HCT116 (cell line): Measurements from ENCODE around the gene CASP9. TPM values are rescaled to one million over a fixed set of nuclear protein-coding genes. Genes with fewer than 3 reads are reported as not detected.
"Not testable (repeated sequence)": the region's sequence is repeated elsewhere in the genome, so short reads cannot be mapped to it uniquely, and the experiment has no call there.

Experiments used
- ATAC-seq: fragments of 200-7000 bp; cut with Tn5 transposase; 2 replicates; pipeline ENCODE4 v1.9.1; 2020; ENCODE audit warnings: mild to moderate bottlenecking, moderate library complexity
- BruUV-seq: library from RNA; stranded (reverse); fragments of 400-500 nt; replicated peaks from 2 replicates; lab custom pipeline; 2021; lab: Mats Ljungman, UMichigan
- CTCF ChIA-PET: fragments of 300-600 bp; sonication (Branson Sonifier 250); formaldehyde crosslinking; loops from one replicate; lab custom pipeline; 2021; ENCODE audit warnings: antibody characterized with exemption; lab: Charles Lee
- POLR2A ChIA-PET: fragments of 300-600, 350-600 bp; sonication (Branson Sonifier 250); formaldehyde crosslinking; loops from one replicate; lab custom pipeline; 2021; ENCODE audit warnings: antibody characterized with exemption; lab: Charles Lee
- RAD21 ChIA-PET, 2 experiments: fragments of 300-600 bp; sonication (Branson Sonifier 250); formaldehyde crosslinking; loops; one replicate each; lab custom pipeline; 2023; ENCODE audit warnings: low total read pairs in 2 of 2; ENCODE audit not compliant: uncharacterized antibody in 2 of 2, unreplicated experiment in 2 of 2, low non-redundant PET in 1 of 2; lab: Charles Lee
- DNase-seq: peaks from one replicate; pipeline ENCODE4 v3.0.0-alpha.2; 2010; ENCODE audit warnings: low read depth, low spot score
- H2AFZ ChIP-seq: fragments of 200-600 bp; shearing (Covaris generic), sonication (generic); 2 replicates; pipeline ENCODE4 v1.6.1; 2017; ENCODE audit warnings: low read depth, mixed run types, mixed read lengths, antibody characterized with exemption, low read length; ENCODE audit not compliant: poor library complexity, severe bottlenecking
- H3K27ac ChIP-seq: 2 replicates; pipeline ENCODE4 v1.5.1; 2012; ENCODE audit warnings: low read depth, low read length
- H3K27me3 ChIP-seq: fragments of 200-600 bp; sonication (generic); 2 replicates; pipeline ENCODE4 v1.6.1; 2016; ENCODE audit warnings: mixed run types, low read length, mixed read lengths; ENCODE audit not compliant: insufficient read depth
- H3K36me3 ChIP-seq, 2 experiments: fragments of 200-500 bp in 1 of 2; fragments of 200-600 bp in 1 of 2; sonication (Bioruptor generic) in 1 of 2; sonication (generic) in 1 of 2; 2 replicates each; pipeline versions ENCODE4 v1.5.1 to v1.6.1; 2014 to 2016; ENCODE audit warnings: low read length in 2 of 2, inconsistent platforms in 1 of 2, mixed read lengths in 1 of 2, mixed run types in 1 of 2; ENCODE audit not compliant: insufficient read depth in 2 of 2, control insufficient read depth in 1 of 2
- H3K4me1 ChIP-seq, 2 experiments: fragments of 200-600 bp in 1 of 2; sonication (generic) in 1 of 2; 2 replicates each; pipeline versions ENCODE4 v1.5.1 to v1.6.1; 2012 to 2017; ENCODE audit warnings: low read length in 2 of 2, inconsistent platforms in 1 of 2, mild to moderate bottlenecking in 1 of 2, mixed read lengths in 1 of 2, mixed run types in 1 of 2, moderate library complexity in 1 of 2; ENCODE audit not compliant: insufficient read depth in 2 of 2, control insufficient read depth in 1 of 2
- H3K4me2 ChIP-seq: fragments of 200-600 bp; sonication (generic); 2 replicates; pipeline ENCODE4 v1.6.1; 2017; ENCODE audit warnings: mixed run types, low read length, mixed read lengths
- H3K4me3 ChIP-seq, 2 experiments: fragments of 200-600 bp in 1 of 2; sonication (generic) in 1 of 2; replicated peaks in 1 of 2; 2 replicates each; pipeline ENCODE4 v1.5.1; 2011 to 2016; ENCODE audit warnings: low read length in 2 of 2, control low read depth in 1 of 2, low read depth in 1 of 2, mild to moderate bottlenecking in 1 of 2, mixed read lengths in 1 of 2, mixed run types in 1 of 2
- H3K79me2 ChIP-seq: fragments of 200-600 bp; sonication (generic); 2 replicates; pipeline ENCODE4 v1.6.1; 2017; ENCODE audit warnings: mild to moderate bottlenecking, mixed run types, low read length, moderate library complexity, mixed read lengths; ENCODE audit not compliant: insufficient read depth
- H3K9ac ChIP-seq: fragments of 200-600 bp; sonication (generic); 2 replicates; pipeline ENCODE4 v1.6.1; 2016; ENCODE audit warnings: low read length, mixed read lengths
- H3K9me2 ChIP-seq: fragments of 200-600 bp; sonication (generic), shearing (Covaris generic); 2 replicates; pipeline ENCODE4 v1.6.1; 2017; ENCODE audit warnings: mixed run types, mild to moderate bottlenecking, moderate library complexity; ENCODE audit not compliant: insufficient read depth
- H3K9me3 ChIP-seq, 2 experiments: fragments of 200-500 bp in 1 of 2; fragments of 200-600 bp in 1 of 2; sonication (Bioruptor generic) in 1 of 2; sonication (generic) in 1 of 2; 2 replicates each; pipeline ENCODE4 v1.6.1; 2014 to 2017; ENCODE audit warnings: low read length in 2 of 2, mixed read lengths in 2 of 2, inconsistent platforms in 1 of 2, low read depth in 1 of 2, mild to moderate bottlenecking in 1 of 2, mixed run types in 1 of 2, moderate library complexity in 1 of 2; ENCODE audit not compliant: control insufficient read depth in 1 of 2, insufficient read depth in 1 of 2
- H4K20me1 ChIP-seq: fragments of 200-600 bp; sonication (generic), shearing (Covaris generic); 2 replicates; pipeline ENCODE4 v1.6.1; 2017; ENCODE audit warnings: mixed run types, mild to moderate bottlenecking, moderate library complexity; ENCODE audit not compliant: insufficient read depth
- CEBPB ChIP-seq: IDR thresholded peaks from 2 replicates; pipeline ENCODE4 v1.6.1; 2012; ENCODE audit warnings: low read depth
- CTCF ChIP-seq, 3 experiments: fragments of 200-600 bp in 1 of 3; sonication (generic) in 1 of 3; IDR thresholded peaks in 2 of 3; conservative IDR thresholded peaks in 1 of 3; 2 replicates each; pipeline ENCODE4 v1.5.1; 2012 to 2017; ENCODE audit warnings: low read depth in 2 of 3, low read length in 2 of 3, antibody characterized with exemption in 1 of 3, borderline replicate concordance in 1 of 3, control low read depth in 1 of 3, mild to moderate bottlenecking in 1 of 3, mixed read lengths in 1 of 3, mixed run types in 1 of 3, moderate library complexity in 1 of 3; ENCODE audit not compliant: insufficient read depth in 1 of 3
- EZH2 ChIP-seq: fragments of 200-600 bp; sonication (generic); IDR thresholded peaks from 2 replicates; pipeline ENCODE4 v1.6.1; 2017; ENCODE audit warnings: antibody characterized with exemption, mixed run types
- EZH2phosphoT487 ChIP-seq: fragments of 200-600 bp; IDR thresholded peaks from 2 replicates; pipeline ENCODE4 v1.6.1; 2018; ENCODE audit warnings: antibody characterized with exemption, borderline replicate concordance
- POLR2AphosphoS5 ChIP-seq: IDR thresholded peaks from 2 replicates; pipeline ENCODE4 v1.6.1; 2011; ENCODE audit warnings: mild to moderate bottlenecking, low read depth, low read length, moderate library complexity
- SP1 ChIP-seq: IDR thresholded peaks from 2 replicates; pipeline ENCODE4 v1.6.1; 2012; ENCODE audit warnings: low read depth
- SRF ChIP-seq: IDR thresholded peaks from 2 replicates; pipeline ENCODE4 v1.6.1; 2012; ENCODE audit warnings: low read depth
- ZNF274 ChIP-seq: fragments of 200-500 bp; sonication (Bioruptor generic); IDR thresholded peaks from 2 replicates; pipeline ENCODE4 v1.6.1; 2014; ENCODE audit warnings: mild to moderate bottlenecking, low read depth, low read length, inconsistent platforms
- intact Hi-C: fragments of 100-400 bp; cut with micrococcal nuclease; formaldehyde crosslinking; loops from 2 replicates; pipeline ENCODE4 v1.10.0; 2022
- total RNA-seq: library from RNA; stranded (reverse); gene quantifications from one replicate; pipeline ENCODE4 v1.2.1, GENCODE V29; 2021; ENCODE audit not compliant: unreplicated experiment
- TF ChIP-seq, protein P1 (sequence below): IDR thresholded peaks from 2 replicates; pipeline ENCODE4 v1.6.1; 2011; ENCODE audit warnings: mild to moderate bottlenecking, low read length, moderate library complexity; ENCODE audit not compliant: insufficient replicate concordance; ENCODE audit errors: extremely low read depth

CASP9 gene
- total RNA-seq, 1 experiment from 2014 or later, result 10.6 TPM

DNA sequence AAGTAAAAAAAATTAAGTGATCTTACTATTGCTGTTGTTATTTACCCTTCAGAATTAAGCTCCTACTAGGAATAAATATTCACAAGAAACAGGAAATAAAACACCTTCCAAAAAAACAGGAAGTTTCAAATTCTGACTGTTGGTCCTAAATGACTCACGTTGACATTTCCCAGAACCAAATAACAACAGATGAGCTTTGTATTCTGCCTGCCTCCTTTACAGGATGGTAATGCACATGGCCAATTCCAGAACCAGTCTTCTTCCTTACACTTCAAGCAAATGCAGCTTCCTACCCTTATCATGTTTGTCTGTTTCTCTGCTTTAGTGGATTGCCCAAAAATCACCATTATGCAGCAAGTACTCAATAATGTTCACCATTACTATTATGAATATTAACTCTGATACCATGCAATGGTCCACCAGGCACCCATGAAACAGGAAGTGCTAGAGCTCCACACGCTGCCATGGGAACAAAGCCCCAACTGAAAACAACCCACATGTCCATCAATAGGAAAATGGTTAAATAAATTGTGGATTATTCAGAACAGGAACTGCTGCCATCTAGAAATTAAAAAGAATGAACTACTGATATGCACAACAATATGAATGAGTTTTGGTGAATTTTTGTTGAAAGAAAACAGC, 8.9 kb downstream of the CASP9 start (continued):
- TF ChIP-seq CTCF (IDR thresholded peaks at IDR 0.05 in 2 of 3, conservative IDR thresholded peaks at IDR 0.05 in 1 of 3; ENCODE audit: borderline replicate concordance in 1 of 3, insufficient read depth in 1 of 3, low read depth in 2 of 3, low read length in 2 of 3) (no peak), SRF (no peak), ZNF274 (no peak)

DNA sequence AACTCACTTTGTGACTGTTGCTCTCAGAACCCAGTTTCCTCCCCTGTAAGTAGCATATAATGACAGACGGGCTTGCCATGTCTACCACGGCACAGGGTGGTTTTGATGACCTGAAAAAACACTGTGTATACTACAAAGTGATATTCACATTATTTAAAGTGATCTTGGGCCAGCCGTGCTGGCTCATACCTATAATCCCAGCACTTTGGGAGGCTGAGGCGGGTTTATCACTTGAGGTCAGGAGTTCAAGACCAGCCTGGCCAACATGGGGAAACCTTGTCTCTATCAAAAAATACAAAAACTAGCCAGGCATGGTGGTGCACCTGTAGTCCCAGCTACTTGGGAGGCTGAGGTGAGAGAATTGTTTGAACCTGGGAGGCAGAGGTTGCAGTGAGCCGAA, 9.5 kb downstream of the CASP9 start:
- H3K4me2 ChIP-seq, H3K27ac ChIP-seq, H4K20me1 ChIP-seq, ATAC-seq, H2AFZ ChIP-seq, RAD21 ChIA-PET, H3K79me2 ChIP-seq, H3K27me3 ChIP-seq, H3K9ac ChIP-seq, POLR2A ChIA-PET, H3K4me3 ChIP-seq, intact Hi-C loops, BruUV-seq, H3K9me3 ChIP-seq, H3K9me2 ChIP-seq, CTCF ChIA-PET, H3K4me1 ChIP-seq, H3K36me3 ChIP-seq, DNase-seq: not testable (repeated sequence)

GRCh38 chr1:15513919-15514318, 10.1 kb downstream of the CASP9 start:
- Histone ChIP-seq H3K27ac (no peak overlapping the region), H3K9me3 (no peaks in the 10 kb centered on the region), H3K79me2 (no peaks in the 10 kb centered on the region), H3K27me3 (no peaks in the 10 kb centered on the region), H2AFZ (no peak overlapping the region), H3K9ac (no peak overlapping the region), H3K4me2 (no peak overlapping the region), H3K9me2 (no peaks in the 10 kb centered on the region), H3K36me3 (peaks cover 2 to 5% of the 10 kb centered on the region in 2 experiments; a peak in 1 of 4 replicates), H3K4me3 (no peak overlapping the region), H3K4me1 (no peaks in the 10 kb centered on the region), H4K20me1 (no peaks in the 10 kb centered on the region)
- ATAC-seq, result no peak
- BruUV-seq, result no TSS peak
- no peak for DNase-seq
- CTCF ChIA-PET, result no interaction called here
- intact Hi-C loops, result no loop called here
- POLR2A ChIA-PET, result no interaction called here
- RAD21 ChIA-PET, result no interaction called here
- TF ChIP-seq EZH2, result no peak
- no peak for TF ChIP-seq CEBPB
- TF ChIP-seq EZH2phosphoT487, result no peak
- TF ChIP-seq POLR2AphosphoS5, result no peak
- TF ChIP-seq, protein P1, sequence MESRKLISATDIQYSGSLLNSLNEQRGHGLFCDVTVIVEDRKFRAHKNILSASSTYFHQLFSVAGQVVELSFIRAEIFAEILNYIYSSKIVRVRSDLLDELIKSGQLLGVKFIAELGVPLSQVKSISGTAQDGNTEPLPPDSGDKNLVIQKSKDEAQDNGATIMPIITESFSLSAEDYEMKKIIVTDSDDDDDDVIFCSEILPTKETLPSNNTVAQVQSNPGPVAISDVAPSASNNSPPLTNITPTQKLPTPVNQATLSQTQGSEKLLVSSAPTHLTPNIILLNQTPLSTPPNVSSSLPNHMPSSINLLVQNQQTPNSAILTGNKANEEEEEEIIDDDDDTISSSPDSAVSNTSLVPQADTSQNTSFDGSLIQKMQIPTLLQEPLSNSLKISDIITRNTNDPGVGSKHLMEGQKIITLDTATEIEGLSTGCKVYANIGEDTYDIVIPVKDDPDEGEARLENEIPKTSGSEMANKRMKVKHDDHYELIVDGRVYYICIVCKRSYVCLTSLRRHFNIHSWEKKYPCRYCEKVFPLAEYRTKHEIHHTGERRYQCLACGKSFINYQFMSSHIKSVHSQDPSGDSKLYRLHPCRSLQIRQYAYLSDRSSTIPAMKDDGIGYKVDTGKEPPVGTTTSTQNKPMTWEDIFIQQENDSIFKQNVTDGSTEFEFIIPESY, result no peak
- TF ChIP-seq SRF, result no peak
- no peak for TF ChIP-seq SP1
